ENCODE data around the gene MCC. TPM values are rescaled to one million over a fixed set of nuclear protein-coding genes. Genes with fewer than 3 reads are reported as not detected.

The MCC gene
- total RNA-seq, 4 donors from 2014 or later: 6.8 to 11.9 (median 9.0) TPM

- H3K4me3 ChIP-seq: no peak overlapping the region
- intact Hi-C loops (cut with DNase I; ENCODE audit: low total_unique reads) (no loop called here), in situ Hi-C loops (cut with MboI; ENCODE audit: low sequenced_read_pairs in 4 of 4) (no loop called here)
- no peak for DNase-seq
- no peaks in the 10 kb centered on the region for H3K27me3 ChIP-seq
- ATAC-seq: no peak
- H3K4me1 ChIP-seq: peaks cover 0 to 8% of the 10 kb centered on the region in 2 donors
- TF ChIP-seq CTCF (IDR thresholded peaks at IDR 0.05 in 4 of 5, conservative IDR thresholded peaks at IDR 0.05 in 1 of 5): no peak
- no peak for TF ChIP-seq POLR2A (IDR thresholded peaks at IDR 0.05)
- no peaks in the 10 kb centered on the region for H3K36me3 ChIP-seq
- no peaks in the 10 kb centered on the region for H3K9me3 ChIP-seq
- no peak overlapping the region for H3K27ac ChIP-seq
Observed at GRCh38 chr5:113187906-113188305, 300.3 kb downstream of the MCC start.

- TF ChIP-seq CTCF (IDR thresholded peaks at IDR 0.05 in 4 of 5, conservative IDR thresholded peaks at IDR 0.05 in 1 of 5): no peak
- TF ChIP-seq POLR2A (IDR thresholded peaks at IDR 0.05): no peak
- H3K4me3 ChIP-seq: no peak overlapping the region
- no peaks in the 10 kb centered on the region for H3K9me3 ChIP-seq
- no peaks in the 10 kb centered on the region for H3K36me3 ChIP-seq
- intact Hi-C loops (cut with DNase I; ENCODE audit: low total_unique reads): no loop called here
- in situ Hi-C loops (cut with MboI; ENCODE audit: low sequenced_read_pairs in 4 of 4): no loop called here
- DNase-seq: no peak
- peaks cover 0 to 14% of the 10 kb centered on the region in 2 donors for H3K4me1 ChIP-seq
- no peaks in the 10 kb centered on the region for H3K27me3 ChIP-seq
- H3K27ac ChIP-seq: no peak overlapping the region
- no peak for ATAC-seq
Observed at GRCh38 chr5:113186061-113186460, 302.2 kb downstream of the MCC start.

GRCh38 chr5:113183694-113184093 lies 304.6 kb downstream of the MCC start:
- in situ Hi-C loops (cut with MboI; ENCODE audit: low sequenced_read_pairs in 4 of 4): no loop called here

GRCh38 chr5:113182658-113183344 lies 305.5 kb downstream of the MCC start:
- H3K4me1 ChIP-seq: peaks cover 4 to 40% of the 10 kb centered on the region in 2 donors
- TF ChIP-seq CTCF (IDR thresholded peaks at IDR 0.05 in 4 of 5, conservative IDR thresholded peaks at IDR 0.05 in 1 of 5): no peak
- no peak for TF ChIP-seq POLR2A (IDR thresholded peaks at IDR 0.05)
- no peak for DNase-seq
- no peak for ATAC-seq
- H3K27me3 ChIP-seq: no peaks in the 10 kb centered on the region
- H3K4me3 ChIP-seq: no peak overlapping the region
- H3K27ac ChIP-seq: no peak overlapping the region
- no peaks in the 10 kb centered on the region for H3K9me3 ChIP-seq
- intact Hi-C loops (cut with DNase I; ENCODE audit: low total_unique reads): no loop called here
- H3K36me3 ChIP-seq: no peaks in the 10 kb centered on the region
- in situ Hi-C loops (cut with MboI; ENCODE audit: low sequenced_read_pairs in 4 of 4): no loop called here

More at GRCh38 chr5:113183694-113184093, 304.6 kb downstream of the MCC start:
- no peaks in the 10 kb centered on the region for H3K9me3 ChIP-seq
- H3K36me3 ChIP-seq: no peaks in the 10 kb centered on the region
- H3K4me3 ChIP-seq: no peak overlapping the region
- DNase-seq: no peak
- intact Hi-C loops (cut with DNase I; ENCODE audit: low total_unique reads): no loop called here
- H3K4me1 ChIP-seq: peaks cover 2 to 31% of the 10 kb centered on the region in 2 donors
- no peak for ATAC-seq
- H3K27me3 ChIP-seq: no peaks in the 10 kb centered on the region
- no peak for TF ChIP-seq POLR2A (IDR thresholded peaks at IDR 0.05)
- TF ChIP-seq CTCF (IDR thresholded peaks at IDR 0.05 in 4 of 5, conservative IDR thresholded peaks at IDR 0.05 in 1 of 5): no peak
- H3K27ac ChIP-seq: no peak overlapping the region
